OCI-LY7 (cell line): ENCODE measurements around the gene ANKRD44. TPM values are rescaled to one million over a fixed set of nuclear protein-coding genes. Genes with fewer than 3 reads are reported as not detected.

Experiments used
- BruUV-seq: library from RNA; stranded (reverse); fragments of 400-500 nt; replicated peaks from 2 replicates; lab custom pipeline; 2021; lab: Mats Ljungman, UMichigan
- CTCF ChIA-PET: fragments of 300-600 bp; sonication (Branson Sonifier 250); formaldehyde crosslinking; loops from one replicate; lab custom pipeline; 2022; ENCODE audit warnings: antibody characterized with exemption; ENCODE audit not compliant: unreplicated experiment; lab: Charles Lee
- POLR2A ChIA-PET: fragments of 300-600 bp; sonication (Branson Sonifier 250); formaldehyde crosslinking; loops from one replicate; lab custom pipeline; 2022; ENCODE audit warnings: antibody characterized with exemption; lab: Charles Lee
- DNase-seq: peaks from one replicate; pipeline ENCODE4 v3.0.0-alpha.2; 2015; ENCODE audit warnings: low spot score
- H2AFZ ChIP-seq: fragments of 200-600 bp; sonication (generic), shearing (Covaris generic); 2 replicates; pipeline ENCODE4 v1.6.1; 2014; ENCODE audit warnings: mild to moderate bottlenecking, antibody characterized with exemption, low read length, moderate library complexity
- H3K27ac ChIP-seq: fragments of 200-600 bp; sonication (generic); 2 replicates; pipeline ENCODE4 v1.5.1; 2014; ENCODE audit warnings: mixed run types, low read depth, mild to moderate bottlenecking, moderate library complexity, low read length, inconsistent platforms; ENCODE audit not compliant: poor library complexity, severe bottlenecking
- H3K36me3 ChIP-seq: fragments of 200-600 bp; sonication (generic); 2 replicates; pipeline ENCODE4 v1.6.1; 2014; ENCODE audit warnings: mild to moderate bottlenecking, antibody characterized with exemption, low read length, moderate library complexity, mixed read lengths; ENCODE audit not compliant: insufficient read depth
- H3K4me1 ChIP-seq: fragments of 200-600 bp; sonication (generic); 2 replicates; pipeline ENCODE4 v1.5.1; 2014; ENCODE audit warnings: mild to moderate bottlenecking, low read length; ENCODE audit not compliant: insufficient read depth, poor library complexity, severe bottlenecking
- H3K4me2 ChIP-seq: fragments of 200-600 bp; sonication (generic); 2 replicates; pipeline ENCODE4 v1.6.1; 2014; ENCODE audit warnings: mild to moderate bottlenecking, low read length
- H3K4me3 ChIP-seq: fragments of 200-600 bp; sonication (generic); 2 replicates; pipeline ENCODE4 v1.5.1; 2014; ENCODE audit warnings: mild to moderate bottlenecking, low read depth, low read length; ENCODE audit not compliant: poor library complexity, severe bottlenecking
- H3K79me2 ChIP-seq: fragments of 200-600 bp; sonication (generic); 2 replicates; pipeline ENCODE4 v1.6.1; 2016; ENCODE audit warnings: low read depth, mild to moderate bottlenecking, low read length, moderate library complexity, mixed read lengths; ENCODE audit not compliant: insufficient read depth
- H3K9me2 ChIP-seq: fragments of 200-600 bp; sonication (generic); 2 replicates; pipeline ENCODE4 v1.6.1; 2016; ENCODE audit warnings: mild to moderate bottlenecking, low read length, mixed read lengths; ENCODE audit not compliant: insufficient read depth
- H3K9me3 ChIP-seq: fragments of 200-600 bp; sonication (generic); 2 replicates; pipeline ENCODE4 v1.6.1; 2014; ENCODE audit warnings: mild to moderate bottlenecking, mixed run types, low read length, mixed read lengths
- H4K20me1 ChIP-seq: fragments of 200-600 bp; sonication (generic); 2 replicates; pipeline ENCODE4 v1.6.1; 2014; ENCODE audit warnings: mild to moderate bottlenecking, antibody characterized with exemption, low read length, moderate library complexity, mixed read lengths; ENCODE audit not compliant: insufficient read depth
- CTCF ChIP-seq: fragments of 200-600 bp; sonication (generic); conservative IDR thresholded peaks from 2 replicates; pipeline ENCODE4 v1.5.1; 2014; ENCODE audit warnings: mild to moderate bottlenecking, antibody characterized with exemption, low read length, moderate library complexity, mixed read lengths
- EZH2phosphoT487 ChIP-seq: fragments of 200-600 bp; sonication (generic); IDR thresholded peaks from 2 replicates; pipeline ENCODE4 v1.6.1; 2018; ENCODE audit warnings: low read depth, borderline replicate concordance, mild to moderate bottlenecking, mixed run types, antibody characterized with exemption, low read length, moderate library complexity, mixed read lengths
- intact Hi-C: fragments of 100-400 bp; cut with micrococcal nuclease; formaldehyde crosslinking; loops from one replicate; pipeline ENCODE4 v1.10.0; 2022; ENCODE audit not compliant: unreplicated experiment
- total RNA-seq, 2 experiments: library from RNA; depleted of rRNA in 1 of 2; stranded (reverse); fragments of >200 nt in 1 of 2; shearing (Covaris generic) in 1 of 2; gene quantifications; 2 replicates each; pipeline ENCODE4 v1.2.3, GENCODE V29; 2014 to 2022

ANKRD44 gene
- total RNA-seq, 2 experiments from 2014 or later = 69.4 to 73.7 TPM

- Histone ChIP-seq H3K4me1 (peaks cover 21% of the 10 kb centered on the region), H3K27ac (no peak overlapping the region), H3K79me2 (no peaks in the 10 kb centered on the region), H2AFZ (no peak overlapping the region), H3K9me2 (no peaks in the 10 kb centered on the region), H3K9me3 (no peaks in the 10 kb centered on the region), H3K4me3 (no peak overlapping the region), H3K36me3 (peaks cover 22% of the 10 kb centered on the region), H4K20me1 (no peaks in the 10 kb centered on the region), H3K4me2 (no peak overlapping the region)
- intact Hi-C loops = loop anchor here (1.0 to 10.0 kb wide), 7 partner anchors 39 to 662 kb away; partner anchors contain the start of gene ANKRD44
- DNase-seq = peak; percentile 58
- ChIA-PET CTCF (interaction anchor here (0.9 to 2.6 kb wide), 16 partner anchors 10 to 270 kb away, joined by 3 to 41 read pairs (median 3); no protein-coding TSS in a partner anchor), POLR2A (interaction anchor here (0.6 to 2.9 kb wide), 25 partner anchors 10 to 884 kb away, joined by 3 to 13 read pairs (median 4); no protein-coding TSS in a partner anchor)
- TF ChIP-seq CTCF = peak; percentile 97
- no peak for TF ChIP-seq EZH2phosphoT487
- BruUV-seq = no TSS peak
These were observed 197.3 kb downstream of the ANKRD44 start for GRCh38 chr2:197113275-197113711.

- DNase-seq = no peak
- H3K4me1 ChIP-seq = peaks cover 6% of the 10 kb centered on the region
- no peak overlapping the region for H3K4me3 ChIP-seq
- H3K79me2 ChIP-seq = no peaks in the 10 kb centered on the region
- intact Hi-C loops = no loop called here
- no peak overlapping the region for H2AFZ ChIP-seq
- peaks cover 22% of the 10 kb centered on the region; the same call in 1 of the 2 replicates for H3K36me3 ChIP-seq
- H3K9me2 ChIP-seq = no peaks in the 10 kb centered on the region
- CTCF ChIA-PET = no interaction called here
- no peak overlapping the region for H3K4me2 ChIP-seq
- TF ChIP-seq EZH2phosphoT487 = no peak
- TF ChIP-seq CTCF = no peak
- H4K20me1 ChIP-seq = no peaks in the 10 kb centered on the region
- H3K9me3 ChIP-seq = no peaks in the 10 kb centered on the region
- no TSS peak for BruUV-seq
- no peak overlapping the region for H3K27ac ChIP-seq
- POLR2A ChIA-PET = interaction anchor here (0.6 to 1.3 kb wide), 4 partner anchors 8 to 110 kb away, joined by 3 read pairs; no protein-coding TSS in a partner anchor
These were observed 201.3 kb downstream of the ANKRD44 start for GRCh38 chr2:197109326-197109725.

GRCh38 chr2:197108758-197109157 is 201.8 kb downstream of the ANKRD44 start:
- Histone ChIP-seq H2AFZ (no peak overlapping the region), H3K36me3 (peaks cover 22% of the 10 kb centered on the region; the same call in 1 of the 2 replicates), H3K4me3 (no peak overlapping the region), H3K27ac (no peak overlapping the region), H4K20me1 (no peaks in the 10 kb centered on the region), H3K79me2 (no peaks in the 10 kb centered on the region), H3K9me2 (no peaks in the 10 kb centered on the region), H3K4me2 (no peak overlapping the region), H3K4me1 (peaks cover 5% of the 10 kb centered on the region), H3K9me3 (no peaks in the 10 kb centered on the region)
- intact Hi-C loops = no loop called here
- CTCF ChIA-PET = no interaction called here
- no peak for TF ChIP-seq CTCF
- TF ChIP-seq EZH2phosphoT487 = no peak
- DNase-seq = no peak
- BruUV-seq = no TSS peak
- POLR2A ChIA-PET = interaction anchor here (1.2 to 1.3 kb wide), 2 partner anchors 9 to 73 kb away, joined by 3 read pairs; no protein-coding TSS in a partner anchor
